NK-92 treated with Interleukin-12 subunit alpha and Interleukin-12 subunit beta, amount 100 ng/mL, for 24 hours (cell line): ENCODE measurements around the gene HGF.
"Not testable (repeated sequence)": the region's sequence is repeated elsewhere in the genome, so short reads cannot be mapped to it uniquely, and the experiment has no call there.

Source experiments
- DNase-seq: peaks from one replicate; lab custom pipeline; 2025; lab: John Stamatoyannopoulos, UW

The HGF gene

DNA sequence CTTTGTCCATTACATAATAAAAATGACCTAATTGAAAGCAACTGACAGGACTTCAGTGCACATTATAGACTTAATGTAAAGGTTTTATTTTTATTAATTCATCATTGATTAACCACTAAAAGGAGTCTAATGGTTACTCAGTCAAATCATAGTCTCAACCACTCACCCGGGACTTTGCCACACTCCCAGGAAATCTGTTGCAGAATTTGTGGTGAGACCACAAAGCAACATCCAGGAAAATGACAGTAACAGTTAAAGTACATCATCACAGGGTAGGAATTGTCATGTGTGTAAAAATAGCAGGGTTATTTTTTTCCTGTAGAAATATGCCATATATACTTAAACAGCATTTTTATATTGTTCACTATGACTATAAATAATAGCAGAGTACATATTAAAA, 6.3 kb upstream of the HGF start:
- no peak for DNase-seq

DNA sequence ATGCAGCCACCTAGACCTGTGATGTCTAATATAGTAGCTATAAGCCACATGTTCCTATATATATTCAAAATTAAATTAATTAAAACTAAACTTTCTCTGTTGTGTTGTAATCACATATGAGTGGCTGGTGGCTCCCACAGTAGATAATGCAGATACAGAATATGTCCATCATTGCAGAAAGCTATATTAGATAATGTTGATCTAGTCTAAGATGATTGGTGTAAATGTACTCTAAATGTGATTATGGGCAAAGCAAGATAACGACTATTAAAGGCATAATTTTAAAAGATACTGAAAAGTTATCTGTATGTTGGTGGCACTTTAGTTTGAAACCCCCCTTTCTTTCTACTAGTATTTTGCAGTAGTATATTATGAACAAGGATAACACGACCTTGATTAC, 5.7 kb upstream of the HGF start:
- no peak for DNase-seq

GRCh38 chr7:81774551-81774950, 4.7 kb upstream of the HGF start:
- no peak for DNase-seq

DNA sequence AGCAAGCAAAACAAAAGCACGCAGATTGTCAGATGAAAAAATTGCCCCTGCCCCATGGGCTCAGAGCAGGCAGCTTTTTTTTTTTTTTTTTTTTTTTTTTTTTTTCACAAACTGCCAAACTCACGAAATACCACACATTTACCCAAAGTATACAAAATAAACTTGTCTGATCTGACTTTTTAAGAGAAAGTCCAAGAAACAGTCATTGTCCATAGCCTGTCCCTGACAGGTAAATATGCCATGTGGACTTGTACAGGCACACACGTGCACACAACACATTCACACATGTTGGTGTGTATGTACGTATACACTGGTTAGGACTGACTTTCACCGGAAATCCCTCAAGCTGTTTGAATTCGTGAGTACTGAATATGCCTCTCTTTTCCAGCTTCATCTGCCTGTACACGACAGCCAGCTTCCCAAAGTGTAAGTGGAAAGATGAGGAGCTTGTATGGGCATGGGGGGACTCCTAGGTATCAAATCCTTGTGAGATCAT, 929 bp upstream of the HGF start:
- DNase-seq: no peak

DNA sequence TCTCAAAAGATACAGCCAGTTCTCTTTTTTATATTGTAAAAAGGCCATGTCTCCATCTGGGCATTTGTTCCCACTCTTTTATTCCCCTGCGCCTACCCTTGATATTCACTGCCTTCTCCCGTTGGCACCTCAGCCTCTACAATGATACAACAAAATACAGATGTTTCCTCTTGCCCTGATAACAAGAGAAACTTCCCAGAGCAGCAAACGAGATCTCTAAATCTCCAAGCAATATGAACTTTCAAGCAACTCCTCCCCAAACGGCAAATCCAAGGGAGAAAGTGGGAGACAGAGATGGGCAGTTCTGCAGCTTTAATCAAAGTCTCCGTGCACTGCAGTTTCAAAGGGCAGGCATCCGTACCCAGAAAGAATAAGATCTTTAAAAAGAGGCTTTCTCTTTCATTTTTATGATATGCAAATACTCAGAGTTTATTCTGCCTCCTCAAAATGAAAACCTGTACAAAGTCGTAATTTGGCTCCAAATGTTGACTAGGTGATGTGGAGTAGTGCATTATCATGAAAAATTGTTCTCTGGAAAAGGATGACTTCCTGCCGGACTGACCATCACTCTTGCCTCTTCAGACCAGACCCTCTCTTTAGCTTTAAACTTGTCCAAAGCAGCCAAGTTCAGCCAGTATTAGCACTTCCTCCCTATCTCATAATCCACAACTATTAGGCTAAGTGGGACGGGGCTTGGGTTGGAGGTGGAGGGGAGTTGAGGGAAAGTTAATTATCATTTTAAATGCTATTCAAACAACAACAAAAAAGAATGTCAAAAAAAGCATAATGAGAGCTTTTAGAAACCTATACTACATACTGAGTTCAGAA, 682 bp downstream of the HGF start:
- no peak for DNase-seq

DNA sequence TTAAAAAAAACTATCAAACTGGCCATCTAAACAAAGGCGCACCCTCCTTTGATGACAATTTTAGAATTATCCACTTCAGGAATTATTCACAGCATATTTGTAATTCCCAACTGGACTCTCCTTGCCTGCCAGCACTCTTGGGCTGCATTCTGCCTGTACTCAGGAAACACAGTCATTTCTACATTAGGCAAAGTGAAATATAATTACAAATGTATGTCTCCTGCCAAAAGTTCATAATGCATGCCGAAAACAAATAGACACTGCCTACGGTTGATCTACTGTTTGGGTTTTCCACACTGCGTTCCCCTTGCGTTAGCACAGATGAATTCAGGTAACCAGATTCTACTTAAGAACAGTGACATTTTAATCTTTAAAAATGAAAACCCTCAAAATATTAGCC, 1.9 kb downstream of the HGF start:
- DNase-seq: no peak

DNA sequence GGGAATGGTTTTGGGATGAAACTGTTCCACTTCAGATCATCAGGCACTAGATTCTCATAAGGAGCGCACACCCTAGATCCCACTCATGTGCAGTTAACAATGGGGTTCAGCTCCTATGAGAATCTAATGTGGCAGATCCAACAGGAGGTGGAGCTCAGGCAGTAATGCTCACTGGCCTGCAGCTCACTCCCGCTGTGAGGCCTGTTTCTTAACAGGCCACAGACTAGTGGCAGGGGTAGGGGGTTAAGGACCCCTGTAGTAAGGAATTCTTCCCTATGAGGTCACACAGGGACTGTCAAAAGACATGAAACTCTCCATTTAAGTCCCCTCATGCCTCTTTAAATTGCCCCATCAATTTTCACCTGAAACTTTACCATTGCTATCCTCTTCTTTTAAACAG, 8.0 kb downstream of the HGF start:
- no peak for DNase-seq

DNA sequence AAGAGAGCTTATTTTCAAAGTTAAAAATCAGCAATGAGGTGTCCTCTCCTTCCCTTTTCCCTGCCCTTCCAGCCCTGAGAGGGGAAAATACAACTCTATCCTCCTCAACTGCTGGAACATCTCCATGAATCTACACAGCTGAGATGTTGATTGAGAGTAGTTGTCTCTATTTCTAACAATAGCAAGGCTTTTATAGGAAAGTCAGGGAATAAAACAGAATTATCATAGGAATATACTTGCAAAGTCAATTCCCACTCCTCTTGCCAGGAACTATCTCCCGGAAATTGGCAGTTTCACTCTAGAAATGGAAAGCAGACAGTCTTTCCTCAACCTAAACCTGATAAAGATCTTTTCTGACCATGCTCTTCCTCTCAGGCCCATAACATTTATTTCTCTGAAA, 8.8 kb downstream of the HGF start:
- DNase-seq: no peak

GRCh38 chr7:81754918-81755696, 14.7 kb downstream of the HGF start:
- DNase-seq: no peak

- no peak for DNase-seq
These were observed 16.5 kb downstream of the HGF start for GRCh38 chr7:81753392-81753791.

DNA sequence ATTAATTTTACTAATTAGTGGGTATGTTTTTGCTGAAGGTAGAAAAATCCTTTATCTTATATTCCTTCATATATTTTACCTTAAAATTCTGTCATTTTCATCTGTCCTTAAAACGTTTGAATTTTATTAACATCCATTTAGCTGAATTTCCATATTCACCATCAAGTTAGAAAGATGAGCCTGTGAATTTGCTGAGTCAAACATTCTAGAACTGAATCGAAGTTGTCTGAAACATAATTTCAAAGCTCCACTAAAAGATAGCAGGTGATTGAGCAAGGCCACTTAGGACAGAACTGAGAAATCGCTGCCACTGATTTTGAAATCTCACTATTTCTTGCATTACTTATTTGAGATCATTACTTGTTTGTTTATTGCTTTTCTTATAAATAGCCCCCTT, 17.5 kb downstream of the HGF start:
- no peak for DNase-seq

DNA sequence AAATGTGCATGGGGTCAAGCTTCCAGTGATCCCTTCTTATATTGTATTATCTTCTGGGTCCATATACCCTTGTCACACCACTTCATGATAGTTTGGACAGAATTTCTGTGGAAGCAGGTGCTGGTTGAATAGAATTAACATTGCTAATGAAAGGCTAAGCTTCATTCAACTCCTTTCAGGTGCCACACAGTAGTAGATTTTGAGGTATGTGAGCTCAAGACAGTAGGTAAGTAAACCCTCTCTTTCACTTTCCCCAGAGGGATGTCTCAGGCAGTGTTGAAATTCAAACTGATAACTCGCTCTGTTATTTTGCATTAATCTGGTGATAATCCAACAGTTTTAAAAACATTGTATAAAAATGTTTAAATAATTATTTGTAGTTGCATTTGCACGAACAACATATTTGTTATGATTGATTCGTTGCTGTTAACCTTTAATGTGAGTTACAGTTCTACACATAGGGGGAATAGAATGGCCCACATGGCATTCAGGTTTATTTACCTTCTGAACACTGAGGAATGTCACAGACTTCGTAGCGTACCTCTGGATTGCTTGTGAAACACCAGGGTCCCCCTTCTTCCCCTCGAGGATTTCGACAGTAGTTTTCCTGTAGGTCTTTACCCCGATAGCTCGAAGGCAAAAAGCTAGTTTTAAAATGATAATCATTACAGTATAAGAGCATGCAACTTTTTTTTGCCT, 18.1 kb downstream of the HGF start:
- no peak for DNase-seq

DNA sequence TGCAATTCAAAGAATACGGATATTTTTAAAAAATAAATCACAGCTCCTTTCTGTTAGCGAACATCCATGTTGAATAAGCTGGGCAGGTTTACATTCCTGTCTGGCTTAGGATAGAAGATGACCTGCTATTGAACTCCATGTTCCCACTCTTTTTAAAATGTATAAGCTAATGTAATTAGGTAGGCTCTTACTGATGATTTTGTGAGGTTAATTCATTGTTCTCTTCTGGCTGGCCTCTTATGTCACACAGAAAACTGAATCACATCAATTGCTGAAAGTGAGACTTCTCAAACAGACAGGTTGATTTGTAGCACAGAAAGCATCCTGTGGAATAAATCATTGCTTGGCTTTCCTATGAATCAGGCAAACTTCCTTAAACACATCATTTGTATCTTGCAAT, 24.2 kb downstream of the HGF start:
- no peak for DNase-seq

DNA sequence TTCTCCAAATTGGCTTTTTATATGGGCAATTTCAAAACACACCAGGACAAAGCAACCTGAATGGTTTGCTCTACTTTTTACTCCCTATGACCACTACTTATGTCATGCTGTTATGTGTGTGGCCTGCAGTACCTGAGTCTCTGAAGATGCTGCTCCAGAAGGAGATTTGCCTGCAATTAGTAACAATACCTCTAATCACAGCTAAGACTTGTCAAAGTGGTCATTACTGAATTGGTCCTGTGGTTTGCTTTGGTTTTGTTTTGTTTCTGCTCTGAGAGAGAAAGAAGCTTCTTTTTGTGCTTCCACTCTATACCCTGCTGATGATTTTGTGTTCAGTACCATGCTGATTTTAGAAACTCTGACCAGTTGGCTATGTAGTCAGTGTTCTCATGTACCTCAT, 25.5 kb downstream of the HGF start:
- no peak for DNase-seq

GRCh38 chr7:81743665-81744064, 26.2 kb downstream of the HGF start:
- DNase-seq: no peak

DNA sequence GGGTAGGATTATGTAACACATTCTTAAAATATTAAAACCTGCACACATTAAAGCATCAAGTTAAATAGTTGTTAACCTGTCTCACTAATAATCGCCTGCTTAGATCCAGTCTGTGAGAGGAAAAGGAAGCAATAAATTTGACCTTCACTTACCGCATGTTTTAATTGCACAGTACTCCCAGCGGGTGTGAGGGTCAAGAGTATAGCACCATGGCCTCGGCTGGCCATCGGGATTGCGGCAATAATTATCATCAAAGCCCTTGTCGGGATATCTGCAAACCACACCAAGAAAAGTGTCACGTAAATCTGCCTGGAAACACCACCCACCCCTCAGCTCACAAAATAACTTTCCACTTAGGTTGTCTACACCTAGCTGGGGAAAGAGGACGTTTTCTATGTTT, 26.6 kb downstream of the HGF start:
- no peak for DNase-seq

DNA sequence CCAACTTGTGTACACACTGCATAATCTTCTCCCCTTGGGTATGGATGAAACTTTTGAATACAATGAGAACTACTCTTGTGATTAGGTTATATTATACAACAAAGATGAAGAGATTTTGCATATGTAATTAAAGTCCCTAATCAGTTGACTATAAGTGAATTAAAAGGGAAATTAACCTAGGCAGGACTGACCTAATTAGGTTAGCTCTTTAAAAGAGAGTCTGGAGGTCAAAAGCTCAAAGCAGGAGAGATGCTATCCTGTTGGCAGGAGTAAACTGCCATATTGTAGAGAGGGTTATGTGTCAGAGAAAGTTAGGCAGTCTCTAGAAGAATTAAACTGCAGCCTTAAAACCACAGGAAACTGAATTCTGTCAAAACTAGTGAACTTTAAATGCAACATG, 29.4 kb downstream of the HGF start:
- DNase-seq: no peak

- no peak for DNase-seq
These were observed 33.8 kb downstream of the HGF start for GRCh38 chr7:81736091-81736490.

GRCh38 chr7:81725812-81726127, 44.1 kb downstream of the HGF start:
- DNase-seq: no peak

DNA sequence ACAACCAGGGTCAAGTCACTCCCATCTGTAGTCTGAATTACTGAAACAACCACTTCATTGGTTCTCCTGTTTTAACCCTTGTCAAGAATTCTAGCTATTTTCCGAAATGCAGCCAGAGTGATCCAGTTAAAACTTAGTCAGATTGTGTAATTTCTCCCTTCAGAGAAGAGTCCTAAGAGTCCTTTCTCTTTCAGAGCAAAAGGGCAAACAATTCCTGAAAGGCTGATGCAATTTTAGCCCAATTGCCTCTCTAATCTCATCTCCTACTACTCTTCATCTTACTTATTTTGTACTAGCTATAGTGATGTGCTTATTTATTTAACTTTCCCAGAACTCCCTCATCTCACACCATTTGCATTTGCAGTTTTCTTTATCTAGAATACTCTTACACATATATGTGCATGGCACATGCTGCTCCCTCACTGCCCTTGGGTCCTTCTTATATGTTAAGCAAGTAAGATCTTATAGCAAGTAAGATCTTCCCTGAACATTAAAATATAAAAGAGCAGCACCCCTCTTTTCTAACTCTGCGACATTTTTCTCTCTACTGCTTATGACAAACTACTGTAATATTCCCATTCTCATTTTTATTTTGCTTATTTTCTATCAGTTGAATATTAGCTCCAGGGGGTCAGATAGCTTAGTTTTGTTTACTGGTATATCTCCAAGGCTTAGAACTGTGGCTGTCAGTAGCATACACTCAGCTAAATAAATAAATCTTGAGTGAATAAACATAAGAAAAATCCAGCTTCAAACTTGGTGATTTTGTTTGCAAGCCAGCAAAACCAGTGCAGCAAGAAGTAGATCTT, 44.6 kb downstream of the HGF start:
- DNase-seq: no peak

- not testable (repeated sequence) for DNase-seq
These were observed 47.6 kb downstream of the HGF start for GRCh38 chr7:81722250-81722649.

DNA sequence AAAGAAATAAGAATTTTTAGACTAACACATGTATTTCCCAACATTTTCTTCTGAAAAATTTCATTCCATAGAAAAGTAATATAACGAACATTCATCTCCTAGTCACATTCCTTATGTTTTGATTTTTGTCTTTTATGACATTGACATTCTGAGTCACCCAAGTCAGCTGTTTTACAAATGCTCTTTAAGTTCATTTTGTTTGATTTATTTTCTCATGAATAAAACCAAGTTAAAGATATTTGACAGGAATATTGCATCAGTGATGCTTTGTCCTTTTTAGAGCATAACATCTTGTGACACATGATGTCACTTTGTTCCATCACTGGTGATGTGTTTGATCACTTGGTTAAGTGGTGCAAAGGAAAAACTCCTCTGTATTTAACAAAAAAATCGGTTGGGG, 48.4 kb downstream of the HGF start:
- no peak for DNase-seq
